ENCODE data around the gene DENND5A. TPM values are rescaled to one million over a fixed set of nuclear protein-coding genes. Genes with fewer than 3 reads are reported as not detected.
"Not testable (repeated sequence)": the region's sequence is repeated elsewhere in the genome, so short reads cannot be mapped to it uniquely, and the experiment has no call there.

Gene DENND5A
- total RNA-seq, 6 experiments from 2014 or later: 14.4 to 38.7 (median 20.4) TPM

- H3K27ac ChIP-seq: no peak overlapping the region
- no peaks in the 10 kb centered on the region for H3K9me3 ChIP-seq
- 72% methylated on average over 2 of the region's 5 CpGs for WGBS (ENCODE audit: insufficient coverage, low coverage, low lambda C conversion rate, missing lambda C conversion rate)
- ATAC-seq: no peak
- no peaks in the 10 kb centered on the region for H3K36me3 ChIP-seq
- H3K4me1 ChIP-seq: no peaks in the 10 kb centered on the region
- TF ChIP-seq POLR2A (IDR thresholded peaks at IDR 0.05) (no peak), CTCF (IDR thresholded peaks at IDR 0.05) (no peak)
- DNase-seq: no peak
- intact Hi-C loops (cut with DNase I): no loop called here
- H3K4me3 ChIP-seq: no peak overlapping the region
- no peaks in the 10 kb centered on the region for H3K27me3 ChIP-seq
Observed at GRCh38 chr11:9214765-9215164, 50.4 kb downstream of the DENND5A start.

- H3K4me1 ChIP-seq: no peaks in the 10 kb centered on the region
- DNase-seq (no peak), ATAC-seq (no peak)
- WGBS (ENCODE audit: insufficient coverage, low coverage, low lambda C conversion rate, missing lambda C conversion rate): 100% methylated on average over 3 of the region's 3 CpGs
- no peaks in the 10 kb centered on the region for H3K27me3 ChIP-seq
- intact Hi-C loops (cut with DNase I): no loop called here
- no peak overlapping the region for H3K27ac ChIP-seq
- H3K9me3 ChIP-seq: no peaks in the 10 kb centered on the region
- H3K4me3 ChIP-seq: no peak overlapping the region
- TF ChIP-seq CTCF (IDR thresholded peaks at IDR 0.05): no peak
- no peak for TF ChIP-seq POLR2A (IDR thresholded peaks at IDR 0.05)
- H3K36me3 ChIP-seq: no peaks in the 10 kb centered on the region
Observed at GRCh38 chr11:9211322-9211721, 53.8 kb downstream of the DENND5A start.

- H3K27me3 ChIP-seq: no peaks in the 10 kb centered on the region
- intact Hi-C loops (cut with DNase I): no loop called here
- TF ChIP-seq POLR2A (IDR thresholded peaks at IDR 0.05) (no peak), CTCF (IDR thresholded peaks at IDR 0.05) (no peak)
- ATAC-seq (no peak), DNase-seq (no peak)
- no peaks in the 10 kb centered on the region for H3K9me3 ChIP-seq
- H3K27ac ChIP-seq: no peak overlapping the region
- H3K4me1 ChIP-seq: no peaks in the 10 kb centered on the region
- H3K36me3 ChIP-seq: no peaks in the 10 kb centered on the region
- H3K4me3 ChIP-seq: no peak overlapping the region
- WGBS (ENCODE audit: insufficient coverage, low coverage, low lambda C conversion rate, missing lambda C conversion rate): 67% methylated on average over 1 of the region's 1 CpG
Observed at GRCh38 chr11:9210922-9211320, 54.2 kb downstream of the DENND5A start.

GRCh38 chr11:9210224-9210921 lies 54.8 kb downstream of the DENND5A start:
- Histone ChIP-seq H3K27me3 (no peaks in the 10 kb centered on the region), H3K27ac (no peak overlapping the region), H3K9me3 (no peaks in the 10 kb centered on the region), H3K4me3 (no peak overlapping the region), H3K4me1 (no peaks in the 10 kb centered on the region), H3K36me3 (no peaks in the 10 kb centered on the region)
- intact Hi-C loops (cut with DNase I): no loop called here
- DNase-seq (no peak), ATAC-seq (no peak)
- TF ChIP-seq CTCF (IDR thresholded peaks at IDR 0.05) (no peak), POLR2A (IDR thresholded peaks at IDR 0.05) (no peak)
- 62% methylated on average over 5 of the region's 5 CpGs for WGBS (ENCODE audit: insufficient coverage, low coverage, low lambda C conversion rate, missing lambda C conversion rate)

GRCh38 chr11:9209604-9210003 lies 55.5 kb downstream of the DENND5A start:
- H3K9me3 ChIP-seq; H3K27me3 ChIP-seq; H3K36me3 ChIP-seq; H3K4me3 ChIP-seq; H3K4me1 ChIP-seq; intact Hi-C loops (cut with DNase I); ATAC-seq; DNase-seq; H3K27ac ChIP-seq: not testable (repeated sequence)
- WGBS (ENCODE audit: insufficient coverage, low coverage, low lambda C conversion rate, missing lambda C conversion rate): 90% methylated on average over 4 of the region's 4 CpGs

Measured in right lobe of liver (tissue), 6 donors.